H1 (cell line): ENCODE measurements around the gene IFT172.

Source experiments
- ASH2L ChIP-seq: fragments of 200-600, 300-600 bp; sonication (generic); IDR thresholded peaks from one replicate; pipeline ENCODE4 v1.7.1; 2017; ENCODE audit warnings: low read length
- ATF3 ChIP-seq: IDR thresholded peaks from 2 replicates; pipeline ENCODE4 v1.6.1; 2011; ENCODE audit warnings: low read depth, mild to moderate bottlenecking, low read length; ENCODE audit not compliant: insufficient read depth
- BRCA1 ChIP-seq: IDR thresholded peaks from 2 replicates; pipeline ENCODE4 v1.6.1; 2012; ENCODE audit warnings: low read depth, low read length, improper control_type of control experiment
- CREB1 ChIP-seq: IDR thresholded peaks from 2 replicates; pipeline ENCODE4 v1.6.1; 2012; ENCODE audit warnings: inconsistent platforms
- CTCF ChIP-seq, 3 experiments: IDR thresholded peaks; 1 replicate in 2 of 3; 2 replicates in 1 of 3; pipeline versions ENCODE4 v1.5.1 to v1.6.1; 2011; ENCODE audit warnings: low read length in 3 of 3, mild to moderate bottlenecking in 3 of 3, inconsistent platforms in 2 of 3, low read depth in 1 of 3, moderate library complexity in 1 of 3; ENCODE audit not compliant: insufficient read depth in 1 of 3; ENCODE audit errors: control extremely low read depth in 1 of 3
- MAX ChIP-seq: IDR thresholded peaks from 2 replicates; pipeline ENCODE4 v1.6.1; 2012; ENCODE audit warnings: inconsistent platforms
- NANOG ChIP-seq: IDR thresholded peaks from 2 replicates; pipeline ENCODE4 v1.6.1; 2011; ENCODE audit warnings: low read length, low read depth, mild to moderate bottlenecking, inconsistent platforms; ENCODE audit not compliant: insufficient read depth, poor library complexity, severe bottlenecking
- TAF7 ChIP-seq: optimal IDR thresholded peaks from 2 replicates; pipeline ENCODE3; 2011; ENCODE audit warnings: low read depth, mild to moderate bottlenecking, inconsistent platforms, low read length, moderate library complexity, borderline replicate concordance
- TBP ChIP-seq: IDR thresholded peaks from 2 replicates; pipeline ENCODE4 v1.6.1; 2011; ENCODE audit warnings: low read depth, low read length, improper control_type of control experiment
- YY1 ChIP-seq: IDR thresholded peaks from 2 replicates; pipeline ENCODE4 v1.6.1; 2011; ENCODE audit warnings: low read depth, mild to moderate bottlenecking, low read length

GRCh38 chr2:27537287-27537686 is 47.7 kb upstream of the IFT172 start:
- TF ChIP-seq ASH2L (no peak), NANOG (no peak), YY1 (no peak), TBP (no peak), TAF7 (no peak), CREB1 (no peak), BRCA1 (no peak), ATF3 (no peak), CTCF (IDR thresholded peaks at IDR 0.05; ENCODE audit: control extremely low read depth in 1 of 3, insufficient read depth in 1 of 3, low read depth in 1 of 3, low read length in 3 of 3) (no peak), MAX (no peak)
